GM23338 (cell line): ENCODE data around the gene TNNI3K. TPM values are rescaled to one million over a fixed set of nuclear protein-coding genes. Genes with fewer than 3 reads are reported as not detected.

Experiments
- ATAC-seq: fragments of 200-7000 bp; cut with Tn5 transposase; 3 replicates; pipeline ENCODE4 v1.9.1; 2020
- DNase-seq: peaks from one replicate; pipeline ENCODE4 v3.0.0-alpha.2; 2015; ENCODE audit warnings: low spot score
- H2AFZ ChIP-seq: fragments of 200-600 bp; sonication (generic); 2 replicates; pipeline ENCODE4 v1.8.0; 2016; ENCODE audit warnings: antibody characterized with exemption, mild to moderate bottlenecking, moderate library complexity
- H3F3A ChIP-seq: fragments of 200-600 bp; sonication (generic); replicated peaks from 2 replicates; pipeline ENCODE4 v1.8.0; 2017; ENCODE audit warnings: antibody characterized with exemption, mixed run types, low read depth
- H3K27ac ChIP-seq: fragments of 200-600 bp; sonication (generic); 2 replicates; pipeline ENCODE4 v1.6.1; 2016; ENCODE audit warnings: low read depth
- H3K27me3 ChIP-seq: fragments of 200-600 bp; sonication (generic); 2 replicates; pipeline ENCODE4 v1.8.0; 2016; ENCODE audit warnings: mild to moderate bottlenecking, mixed run types, moderate library complexity; ENCODE audit not compliant: insufficient read depth
- H3K36me3 ChIP-seq: fragments of 200-600 bp; sonication (generic); 2 replicates; pipeline ENCODE4 v1.8.0; 2016; ENCODE audit warnings: mild to moderate bottlenecking; ENCODE audit not compliant: insufficient read depth
- H3K4me1 ChIP-seq: fragments of 200-600 bp; sonication (generic); 2 replicates; pipeline ENCODE4 v1.8.0; 2016; ENCODE audit warnings: mild to moderate bottlenecking, moderate library complexity; ENCODE audit not compliant: insufficient read depth
- H3K4me2 ChIP-seq: fragments of 200-600 bp; sonication (generic); 2 replicates; pipeline ENCODE4 v1.7.1; 2017; ENCODE audit warnings: mixed run types
- H3K4me3 ChIP-seq: fragments of 200-600 bp; sonication (generic); 2 replicates; pipeline ENCODE4 v1.6.1; 2016; ENCODE audit warnings: mixed run types
- H3K79me2 ChIP-seq: fragments of 200-600 bp; sonication (generic); replicated peaks from 2 replicates; pipeline ENCODE4 v1.8.0; 2017; ENCODE audit warnings: mild to moderate bottlenecking; ENCODE audit not compliant: insufficient read depth
- H3K9me2 ChIP-seq: fragments of 200-600 bp; sonication (generic); 2 replicates; pipeline ENCODE4 v1.8.0; 2017; ENCODE audit not compliant: insufficient read depth
- H4K20me1 ChIP-seq: fragments of 200-600 bp; sonication (generic); replicated peaks from 2 replicates; pipeline ENCODE4 v1.8.0; 2017; ENCODE audit warnings: mild to moderate bottlenecking; ENCODE audit not compliant: insufficient read depth
- H3K27ac Mint-ChIP-seq: 2 replicates; pipeline ENCODE4 v1.8.0; 2020; ENCODE audit warnings: inconsistent platforms, mild to moderate bottlenecking, moderate library complexity, mixed read lengths
- H3K27me3 Mint-ChIP-seq: 3 replicates; pipeline ENCODE4 v1.8.0; 2022; ENCODE audit warnings: low read depth, mild to moderate bottlenecking, moderate library complexity, mixed read lengths, inconsistent platforms; ENCODE audit not compliant: insufficient read depth, poor library complexity
- H3K36me3 Mint-ChIP-seq: 3 replicates; pipeline ENCODE4 v1.8.0; 2021; ENCODE audit warnings: low read depth, mild to moderate bottlenecking, inconsistent platforms, moderate library complexity, mixed read lengths
- H3K4me1 Mint-ChIP-seq: 3 replicates; pipeline ENCODE4 v1.8.0; 2020; ENCODE audit warnings: mild to moderate bottlenecking, inconsistent platforms, mixed read lengths
- H3K4me3 Mint-ChIP-seq: 3 replicates; pipeline ENCODE4 v1.8.0; 2021; ENCODE audit warnings: moderate library complexity, mild to moderate bottlenecking, inconsistent platforms, mixed read lengths
- H3K9me3 Mint-ChIP-seq: 3 replicates; pipeline ENCODE4 v1.8.0; 2020; ENCODE audit warnings: moderate library complexity, mild to moderate bottlenecking, inconsistent platforms, mixed read lengths
- CREB1 ChIP-seq: fragments of 250-450 bp; sonication (Bioruptor Pico); IDR thresholded peaks from 2 replicates; pipeline ENCODE4 v1.5.0; 2020; ENCODE audit warnings: low read depth, mild to moderate bottlenecking, moderate library complexity
- EZH2 ChIP-seq: fragments of 200-600 bp; sonication (generic); IDR thresholded peaks from one replicate; pipeline ENCODE4 v1.8.0; 2017; ENCODE audit warnings: antibody characterized with exemption, mild to moderate bottlenecking, low read depth; ENCODE audit not compliant: unreplicated experiment
- NANOG ChIP-seq: IDR thresholded peaks from 2 replicates; pipeline ENCODE4 v1.6.1; 2016; ENCODE audit warnings: antibody characterized with exemption, borderline replicate concordance
- POLR2AphosphoS5 ChIP-seq: IDR thresholded peaks from 2 replicates; pipeline ENCODE4 v1.6.1; 2016; ENCODE audit warnings: antibody characterized with exemption, low read depth
- STAT1 ChIP-seq: IDR thresholded peaks from one replicate; pipeline ENCODE4 v1.6.1; 2016; ENCODE audit warnings: antibody characterized with exemption; ENCODE audit not compliant: unreplicated experiment
- ZNF114 ChIP-seq: fragments of 250-450 bp; sonication (Bioruptor Pico); IDR thresholded peaks from 2 replicates; pipeline ENCODE4 v1.5.0; 2020; ENCODE audit warnings: mild to moderate bottlenecking, moderate library complexity
- ZNF331 ChIP-seq: fragments of 250-450 bp; sonication (Bioruptor Pico); IDR thresholded peaks from 2 replicates; pipeline ENCODE4 v1.5.0; 2020; ENCODE audit warnings: low read depth, mild to moderate bottlenecking, moderate library complexity
- polyA plus RNA-seq: library from polyadenylated mRNA; unstranded; fragments of >200 nt; fragmentation: Nextera tagmentation; extraction: Ambion mirVana; gene quantifications from 2 replicates; pipeline ENCODE4 v1.2.1, GENCODE V29; 2016
- total RNA-seq: library from RNA; depleted of rRNA; stranded (reverse); fragments of >200 nt; shearing (Covaris generic); gene quantifications from 2 replicates; pipeline ENCODE4 v1.2.3, GENCODE V29; 2014
- TF ChIP-seq, protein P1 (sequence below): IDR thresholded peaks from one replicate; pipeline ENCODE4 v1.6.1; 2018; ENCODE audit warnings: antibody characterized with exemption; ENCODE audit not compliant: unreplicated experiment
- TF ChIP-seq, protein P2 (sequence below): IDR thresholded peaks from 2 replicates; pipeline ENCODE4 v1.6.1; 2016; ENCODE audit warnings: antibody characterized with exemption
- TF ChIP-seq, protein P3 (sequence below), 2 experiments: fragments of 200-600 bp in 1 of 2; sonication (generic) in 1 of 2; conservative IDR thresholded peaks; 2 replicates each; pipeline versions ENCODE4 v1.5.1 to v1.6.1; 2016 to 2017; ENCODE audit warnings: antibody characterized with exemption in 2 of 2, low read depth in 2 of 2, mild to moderate bottlenecking in 2 of 2, moderate library complexity in 1 of 2
- TF ChIP-seq, protein P4 (sequence below): fragments of 250-450 bp; sonication (Bioruptor Pico); IDR thresholded peaks from 2 replicates; pipeline ENCODE4 v1.5.0; 2020; ENCODE audit warnings: mild to moderate bottlenecking, moderate library complexity

Gene TNNI3K
- total and polyA plus RNA-seq, 2 experiments from 2014 or later: not detected

DNA sequence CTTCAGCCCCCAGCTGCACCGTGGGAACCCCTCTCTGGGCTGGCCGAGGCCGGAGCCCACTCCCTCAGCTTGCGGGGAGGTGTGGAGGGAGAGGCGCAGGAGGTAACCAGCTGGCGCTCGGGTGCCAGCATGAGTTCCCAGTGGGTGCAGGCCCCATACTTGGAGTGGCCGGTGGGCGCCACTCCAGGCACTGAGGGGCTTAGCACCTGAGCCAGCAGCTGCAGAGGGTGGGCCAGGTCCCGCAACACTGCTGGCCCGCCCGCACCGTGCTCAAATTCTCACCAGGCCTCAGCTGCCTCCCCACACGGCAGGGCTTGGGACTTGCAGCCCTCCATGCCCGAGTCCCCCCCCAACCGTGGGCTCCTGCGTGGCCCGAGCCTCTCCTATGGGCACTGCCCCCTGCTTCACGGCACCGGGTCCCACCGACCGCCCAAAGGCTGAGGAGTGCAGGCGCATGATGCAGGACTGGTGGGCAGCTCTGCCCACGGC is 230.1 kb downstream of the TNNI3K start (continued):
- TF ChIP-seq, protein P1, sequence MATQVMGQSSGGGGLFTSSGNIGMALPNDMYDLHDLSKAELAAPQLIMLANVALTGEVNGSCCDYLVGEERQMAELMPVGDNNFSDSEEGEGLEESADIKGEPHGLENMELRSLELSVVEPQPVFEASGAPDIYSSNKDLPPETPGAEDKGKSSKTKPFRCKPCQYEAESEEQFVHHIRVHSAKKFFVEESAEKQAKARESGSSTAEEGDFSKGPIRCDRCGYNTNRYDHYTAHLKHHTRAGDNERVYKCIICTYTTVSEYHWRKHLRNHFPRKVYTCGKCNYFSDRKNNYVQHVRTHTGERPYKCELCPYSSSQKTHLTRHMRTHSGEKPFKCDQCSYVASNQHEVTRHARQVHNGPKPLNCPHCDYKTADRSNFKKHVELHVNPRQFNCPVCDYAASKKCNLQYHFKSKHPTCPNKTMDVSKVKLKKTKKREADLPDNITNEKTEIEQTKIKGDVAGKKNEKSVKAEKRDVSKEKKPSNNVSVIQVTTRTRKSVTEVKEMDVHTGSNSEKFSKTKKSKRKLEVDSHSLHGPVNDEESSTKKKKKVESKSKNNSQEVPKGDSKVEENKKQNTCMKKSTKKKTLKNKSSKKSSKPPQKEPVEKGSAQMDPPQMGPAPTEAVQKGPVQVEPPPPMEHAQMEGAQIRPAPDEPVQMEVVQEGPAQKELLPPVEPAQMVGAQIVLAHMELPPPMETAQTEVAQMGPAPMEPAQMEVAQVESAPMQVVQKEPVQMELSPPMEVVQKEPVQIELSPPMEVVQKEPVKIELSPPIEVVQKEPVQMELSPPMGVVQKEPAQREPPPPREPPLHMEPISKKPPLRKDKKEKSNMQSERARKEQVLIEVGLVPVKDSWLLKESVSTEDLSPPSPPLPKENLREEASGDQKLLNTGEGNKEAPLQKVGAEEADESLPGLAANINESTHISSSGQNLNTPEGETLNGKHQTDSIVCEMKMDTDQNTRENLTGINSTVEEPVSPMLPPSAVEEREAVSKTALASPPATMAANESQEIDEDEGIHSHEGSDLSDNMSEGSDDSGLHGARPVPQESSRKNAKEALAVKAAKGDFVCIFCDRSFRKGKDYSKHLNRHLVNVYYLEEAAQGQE: no peak
- TF ChIP-seq, protein P2, sequence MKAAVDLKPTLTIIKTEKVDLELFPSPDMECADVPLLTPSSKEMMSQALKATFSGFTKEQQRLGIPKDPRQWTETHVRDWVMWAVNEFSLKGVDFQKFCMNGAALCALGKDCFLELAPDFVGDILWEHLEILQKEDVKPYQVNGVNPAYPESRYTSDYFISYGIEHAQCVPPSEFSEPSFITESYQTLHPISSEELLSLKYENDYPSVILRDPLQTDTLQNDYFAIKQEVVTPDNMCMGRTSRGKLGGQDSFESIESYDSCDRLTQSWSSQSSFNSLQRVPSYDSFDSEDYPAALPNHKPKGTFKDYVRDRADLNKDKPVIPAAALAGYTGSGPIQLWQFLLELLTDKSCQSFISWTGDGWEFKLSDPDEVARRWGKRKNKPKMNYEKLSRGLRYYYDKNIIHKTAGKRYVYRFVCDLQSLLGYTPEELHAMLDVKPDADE: no peak
- TF ChIP-seq STAT1 (no peak), CREB1 (CRISPR knock-in tag) (no peak), ZNF114 (CRISPR knock-in tag) (no peak), EZH2 (no peak), NANOG (no peak)
- TF ChIP-seq, protein P3, sequence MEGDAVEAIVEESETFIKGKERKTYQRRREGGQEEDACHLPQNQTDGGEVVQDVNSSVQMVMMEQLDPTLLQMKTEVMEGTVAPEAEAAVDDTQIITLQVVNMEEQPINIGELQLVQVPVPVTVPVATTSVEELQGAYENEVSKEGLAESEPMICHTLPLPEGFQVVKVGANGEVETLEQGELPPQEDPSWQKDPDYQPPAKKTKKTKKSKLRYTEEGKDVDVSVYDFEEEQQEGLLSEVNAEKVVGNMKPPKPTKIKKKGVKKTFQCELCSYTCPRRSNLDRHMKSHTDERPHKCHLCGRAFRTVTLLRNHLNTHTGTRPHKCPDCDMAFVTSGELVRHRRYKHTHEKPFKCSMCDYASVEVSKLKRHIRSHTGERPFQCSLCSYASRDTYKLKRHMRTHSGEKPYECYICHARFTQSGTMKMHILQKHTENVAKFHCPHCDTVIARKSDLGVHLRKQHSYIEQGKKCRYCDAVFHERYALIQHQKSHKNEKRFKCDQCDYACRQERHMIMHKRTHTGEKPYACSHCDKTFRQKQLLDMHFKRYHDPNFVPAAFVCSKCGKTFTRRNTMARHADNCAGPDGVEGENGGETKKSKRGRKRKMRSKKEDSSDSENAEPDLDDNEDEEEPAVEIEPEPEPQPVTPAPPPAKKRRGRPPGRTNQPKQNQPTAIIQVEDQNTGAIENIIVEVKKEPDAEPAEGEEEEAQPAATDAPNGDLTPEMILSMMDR (conservative IDR thresholded peaks at IDR 0.05; ENCODE audit: low read depth in 2 of 2): no peak

DNA sequence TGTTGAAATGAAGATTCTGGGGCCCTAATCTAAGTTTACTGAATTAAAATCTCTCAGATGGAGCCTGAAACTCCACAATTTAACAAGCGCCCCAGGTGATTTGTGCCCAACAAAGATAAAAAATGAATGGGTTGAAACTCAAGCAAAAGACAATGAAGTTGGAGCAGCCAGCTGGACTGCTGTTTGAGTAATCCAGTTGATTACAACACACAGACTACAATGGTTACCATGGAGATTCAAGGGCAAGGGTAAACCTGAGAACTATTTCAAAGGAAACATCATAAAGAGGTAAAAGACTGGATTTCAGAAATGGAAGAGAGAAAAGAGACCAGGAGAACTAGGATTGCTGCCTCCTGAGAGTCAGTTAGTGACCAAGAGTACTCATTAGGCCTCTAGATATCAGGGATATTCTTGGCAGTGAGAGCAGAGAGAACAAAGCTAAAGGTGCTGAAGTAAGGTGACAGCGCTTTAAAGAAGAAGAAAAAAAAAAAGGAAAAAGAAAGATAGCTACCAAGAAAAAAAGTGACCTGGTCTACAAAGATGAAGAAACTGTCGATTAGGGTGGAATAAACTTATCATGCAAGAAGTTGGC is 232.7 kb downstream of the TNNI3K start:
- Mint-ChIP-seq H3K4me3 (no peak overlapping the region), H3K9me3 (peaks cover 15% of the 10 kb centered on the region), H3K4me1 (peaks cover 22% of the 10 kb centered on the region; the same call in 2 of the 3 replicates), H3K27me3 (peaks cover 2% of the 10 kb centered on the region), H3K36me3 (peaks cover 4% of the 10 kb centered on the region; the same call in 2 of the 3 replicates), H3K27ac (no peak overlapping the region)
- no peaks in the 10 kb centered on the region for H3F3A ChIP-seq
- no peaks in the 10 kb centered on the region for H3K9me2 ChIP-seq
- no peaks in the 10 kb centered on the region for H3K27me3 ChIP-seq
- H3K36me3 ChIP-seq: no peaks in the 10 kb centered on the region
- H3K4me1 ChIP-seq: peaks cover 7% of the 10 kb centered on the region
- no peak overlapping the region for H3K4me2 ChIP-seq
- no peaks in the 10 kb centered on the region for H3K79me2 ChIP-seq
- no peaks in the 10 kb centered on the region for H4K20me1 ChIP-seq
- H2AFZ ChIP-seq: no peak overlapping the region
- no peak overlapping the region for H3K27ac ChIP-seq
- ATAC-seq (no peak), DNase-seq (peak; percentile 20)
- no peak overlapping the region for H3K4me3 ChIP-seq
- no peak for TF ChIP-seq POLR2AphosphoS5
- TF ChIP-seq, protein P2: no peak
- TF ChIP-seq ZNF331: no peak
- TF ChIP-seq NANOG: no peak
- TF ChIP-seq, protein P4, sequence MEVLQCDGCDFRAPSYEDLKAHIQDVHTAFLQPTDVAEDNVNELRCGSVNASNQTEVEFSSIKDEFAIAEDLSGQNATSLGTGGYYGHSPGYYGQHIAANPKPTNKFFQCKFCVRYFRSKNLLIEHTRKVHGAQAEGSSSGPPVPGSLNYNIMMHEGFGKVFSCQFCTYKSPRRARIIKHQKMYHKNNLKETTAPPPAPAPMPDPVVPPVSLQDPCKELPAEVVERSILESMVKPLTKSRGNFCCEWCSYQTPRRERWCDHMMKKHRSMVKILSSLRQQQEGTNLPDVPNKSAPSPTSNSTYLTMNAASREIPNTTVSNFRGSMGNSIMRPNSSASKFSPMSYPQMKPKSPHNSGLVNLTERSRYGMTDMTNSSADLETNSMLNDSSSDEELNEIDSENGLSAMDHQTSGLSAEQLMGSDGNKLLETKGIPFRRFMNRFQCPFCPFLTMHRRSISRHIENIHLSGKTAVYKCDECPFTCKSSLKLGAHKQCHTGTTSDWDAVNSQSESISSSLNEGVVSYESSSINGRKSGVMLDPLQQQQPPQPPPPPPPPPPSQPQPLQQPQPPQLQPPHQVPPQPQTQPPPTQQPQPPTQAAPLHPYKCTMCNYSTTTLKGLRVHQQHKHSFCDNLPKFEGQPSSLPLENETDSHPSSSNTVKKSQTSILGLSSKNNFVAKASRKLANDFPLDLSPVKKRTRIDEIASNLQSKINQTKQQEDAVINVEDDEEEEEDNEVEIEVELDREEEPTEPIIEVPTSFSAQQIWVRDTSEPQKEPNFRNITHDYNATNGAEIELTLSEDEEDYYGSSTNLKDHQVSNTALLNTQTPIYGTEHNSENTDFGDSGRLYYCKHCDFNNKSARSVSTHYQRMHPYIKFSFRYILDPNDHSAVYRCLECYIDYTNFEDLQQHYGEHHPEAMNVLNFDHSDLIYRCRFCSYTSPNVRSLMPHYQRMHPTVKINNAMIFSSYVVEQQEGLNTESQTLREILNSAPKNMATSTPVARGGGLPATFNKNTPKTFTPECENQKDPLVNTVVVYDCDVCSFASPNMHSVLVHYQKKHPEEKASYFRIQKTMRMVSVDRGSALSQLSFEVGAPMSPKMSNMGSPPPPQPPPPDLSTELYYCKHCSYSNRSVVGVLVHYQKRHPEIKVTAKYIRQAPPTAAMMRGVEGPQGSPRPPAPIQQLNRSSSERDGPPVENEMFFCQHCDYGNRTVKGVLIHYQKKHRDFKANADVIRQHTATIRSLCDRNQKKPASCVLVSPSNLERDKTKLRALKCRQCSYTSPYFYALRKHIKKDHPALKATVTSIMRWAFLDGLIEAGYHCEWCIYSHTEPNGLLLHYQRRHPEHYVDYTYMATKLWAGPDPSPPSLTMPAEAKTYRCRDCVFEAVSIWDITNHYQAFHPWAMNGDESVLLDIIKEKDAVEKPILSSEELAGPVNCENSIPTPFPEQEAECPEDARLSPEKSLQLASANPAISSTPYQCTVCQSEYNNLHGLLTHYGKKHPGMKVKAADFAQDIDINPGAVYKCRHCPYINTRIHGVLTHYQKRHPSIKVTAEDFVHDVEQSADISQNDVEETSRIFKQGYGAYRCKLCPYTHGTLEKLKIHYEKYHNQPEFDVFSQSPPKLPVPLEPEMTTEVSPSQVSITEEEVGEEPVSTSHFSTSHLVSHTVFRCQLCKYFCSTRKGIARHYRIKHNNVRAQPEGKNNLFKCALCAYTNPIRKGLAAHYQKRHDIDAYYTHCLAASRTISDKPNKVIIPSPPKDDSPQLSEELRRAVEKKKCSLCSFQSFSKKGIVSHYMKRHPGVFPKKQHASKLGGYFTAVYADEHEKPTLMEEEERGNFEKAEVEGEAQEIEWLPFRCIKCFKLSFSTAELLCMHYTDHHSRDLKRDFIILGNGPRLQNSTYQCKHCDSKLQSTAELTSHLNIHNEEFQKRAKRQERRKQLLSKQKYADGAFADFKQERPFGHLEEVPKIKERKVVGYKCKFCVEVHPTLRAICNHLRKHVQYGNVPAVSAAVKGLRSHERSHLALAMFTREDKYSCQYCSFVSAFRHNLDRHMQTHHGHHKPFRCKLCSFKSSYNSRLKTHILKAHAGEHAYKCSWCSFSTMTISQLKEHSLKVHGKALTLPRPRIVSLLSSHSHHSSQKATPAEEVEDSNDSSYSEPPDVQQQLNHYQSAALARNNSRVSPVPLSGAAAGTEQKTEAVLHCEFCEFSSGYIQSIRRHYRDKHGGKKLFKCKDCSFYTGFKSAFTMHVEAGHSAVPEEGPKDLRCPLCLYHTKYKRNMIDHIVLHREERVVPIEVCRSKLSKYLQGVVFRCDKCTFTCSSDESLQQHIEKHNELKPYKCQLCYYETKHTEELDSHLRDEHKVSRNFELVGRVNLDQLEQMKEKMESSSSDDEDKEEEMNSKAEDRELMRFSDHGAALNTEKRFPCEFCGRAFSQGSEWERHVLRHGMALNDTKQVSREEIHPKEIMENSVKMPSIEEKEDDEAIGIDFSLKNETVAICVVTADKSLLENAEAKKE (CRISPR knock-in tag): no peak
